Measurements from ENCODE around the gene CXCR6. TPM values are rescaled to one million over a fixed set of nuclear protein-coding genes. Genes with fewer than 3 reads are reported as not detected.

Gene CXCR6
- total RNA-seq, 6 experiments from 2014 or later = not detected

DNA sequence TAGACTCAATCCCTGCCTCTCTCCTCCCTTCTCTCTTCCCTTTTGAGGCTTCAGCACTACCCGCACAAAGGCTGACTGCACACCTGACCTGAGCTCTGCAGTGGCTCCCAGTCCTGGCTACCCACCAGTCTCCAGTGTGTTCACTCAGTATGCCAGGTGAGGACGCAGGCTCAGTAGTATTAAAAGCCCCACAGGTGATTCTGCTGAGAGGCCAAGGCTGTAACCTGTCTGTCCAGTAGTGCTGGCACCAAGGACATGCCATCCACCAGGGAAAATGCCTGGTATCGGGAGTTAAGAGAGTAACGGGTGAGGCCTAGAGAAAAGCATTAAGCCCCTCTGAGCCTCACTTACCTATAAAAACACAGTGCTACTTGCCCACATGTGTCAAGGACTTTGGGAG is 31.4 kb downstream of the CXCR6 start:
- Mint-ChIP-seq H3K4me1 (ENCODE audit: low read depth) (peaks cover 26% of the 10 kb centered on the region), H3K4me3 (no peak overlapping the region), H3K27ac (no peak overlapping the region), H3K9me3 (no peaks in the 10 kb centered on the region), H3K27me3 (ENCODE audit: insufficient read depth) (no peaks in the 10 kb centered on the region), H3K36me3 (ENCODE audit: low read depth) (peaks cover 54% of the 10 kb centered on the region)
- TF ChIP-seq, protein P1, sequence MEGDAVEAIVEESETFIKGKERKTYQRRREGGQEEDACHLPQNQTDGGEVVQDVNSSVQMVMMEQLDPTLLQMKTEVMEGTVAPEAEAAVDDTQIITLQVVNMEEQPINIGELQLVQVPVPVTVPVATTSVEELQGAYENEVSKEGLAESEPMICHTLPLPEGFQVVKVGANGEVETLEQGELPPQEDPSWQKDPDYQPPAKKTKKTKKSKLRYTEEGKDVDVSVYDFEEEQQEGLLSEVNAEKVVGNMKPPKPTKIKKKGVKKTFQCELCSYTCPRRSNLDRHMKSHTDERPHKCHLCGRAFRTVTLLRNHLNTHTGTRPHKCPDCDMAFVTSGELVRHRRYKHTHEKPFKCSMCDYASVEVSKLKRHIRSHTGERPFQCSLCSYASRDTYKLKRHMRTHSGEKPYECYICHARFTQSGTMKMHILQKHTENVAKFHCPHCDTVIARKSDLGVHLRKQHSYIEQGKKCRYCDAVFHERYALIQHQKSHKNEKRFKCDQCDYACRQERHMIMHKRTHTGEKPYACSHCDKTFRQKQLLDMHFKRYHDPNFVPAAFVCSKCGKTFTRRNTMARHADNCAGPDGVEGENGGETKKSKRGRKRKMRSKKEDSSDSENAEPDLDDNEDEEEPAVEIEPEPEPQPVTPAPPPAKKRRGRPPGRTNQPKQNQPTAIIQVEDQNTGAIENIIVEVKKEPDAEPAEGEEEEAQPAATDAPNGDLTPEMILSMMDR (IDR thresholded peaks at IDR 0.05) = no peak
- no peak for DNase-seq

DNA sequence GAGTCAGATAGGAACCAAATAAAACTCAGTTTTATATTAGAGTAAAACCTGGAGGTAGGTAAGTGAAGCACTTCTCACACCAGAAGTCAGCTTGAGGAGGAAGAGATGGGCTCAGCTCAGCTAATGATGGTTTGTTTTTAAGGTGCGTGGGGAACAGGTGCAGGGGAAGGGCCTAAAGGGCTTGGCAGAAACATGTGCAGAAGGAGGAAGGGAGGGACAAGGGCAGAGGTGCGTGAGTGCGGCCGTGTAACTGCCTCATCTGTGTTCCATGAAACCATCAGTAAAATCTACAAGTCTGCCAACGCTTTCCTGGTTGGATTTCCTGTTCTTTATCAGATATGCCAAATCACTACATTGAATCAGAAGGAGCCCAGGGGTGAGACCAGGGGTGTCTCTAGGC is 32.4 kb downstream of the CXCR6 start:
- peaks cover 47% of the 10 kb centered on the region for H3K36me3 Mint-ChIP-seq (ENCODE audit: low read depth)
- no peaks in the 10 kb centered on the region for H3K9me3 Mint-ChIP-seq
- no peaks in the 10 kb centered on the region for H3K27me3 Mint-ChIP-seq (ENCODE audit: insufficient read depth)
- TF ChIP-seq, protein P1 (IDR thresholded peaks at IDR 0.05) = no peak
- H3K27ac Mint-ChIP-seq = no peak overlapping the region
- no peak for DNase-seq
- peaks cover 26% of the 10 kb centered on the region for H3K4me1 Mint-ChIP-seq (ENCODE audit: low read depth)
- H3K4me3 Mint-ChIP-seq = no peak overlapping the region

DNA sequence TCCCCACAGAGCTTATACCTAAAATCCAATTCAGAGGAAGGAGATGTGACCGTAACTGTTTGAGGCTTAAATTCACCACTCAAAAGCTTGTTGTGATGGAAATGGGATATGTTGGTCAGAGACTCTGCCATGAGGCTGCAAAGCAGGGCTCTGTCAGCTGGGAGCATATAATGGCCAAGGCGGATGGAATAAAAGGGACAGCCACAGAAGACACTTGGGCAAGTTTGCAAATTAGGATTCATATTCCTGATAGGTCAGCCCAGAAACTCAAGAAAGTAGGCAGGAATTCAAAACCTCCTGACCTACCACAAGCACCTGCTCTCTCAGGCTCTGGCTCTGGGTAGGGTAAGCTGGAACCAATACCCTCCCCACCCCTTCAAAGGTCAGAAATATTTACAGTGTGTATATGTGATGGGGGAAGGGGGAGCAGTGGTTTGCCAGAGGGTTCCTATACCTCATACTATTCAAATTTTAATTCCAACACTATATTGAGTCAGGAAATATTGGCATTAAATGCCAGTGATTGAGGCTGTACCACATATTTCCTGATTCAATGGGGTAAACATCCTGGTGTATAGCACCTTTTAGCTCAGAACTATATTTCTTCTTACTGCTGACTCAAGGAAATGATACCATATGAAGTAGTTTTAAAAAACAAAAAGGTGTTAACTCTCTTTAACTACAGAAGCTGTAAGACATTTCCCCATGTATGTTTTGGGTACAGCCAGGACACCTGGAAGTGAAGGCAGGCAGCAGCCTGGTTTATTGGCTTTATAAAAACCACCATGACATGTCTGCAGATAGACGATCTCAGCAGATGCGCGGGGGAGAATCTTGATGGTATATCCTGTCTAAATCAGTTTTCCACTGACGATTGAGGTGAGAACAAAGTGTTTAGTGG is 33.2 kb downstream of the CXCR6 start:
- TF ChIP-seq, protein P1 (IDR thresholded peaks at IDR 0.05) = no peak
- no peak for DNase-seq
- H3K4me1 Mint-ChIP-seq (ENCODE audit: low read depth) = peaks cover 31% of the 10 kb centered on the region
- no peak overlapping the region for H3K4me3 Mint-ChIP-seq
- no peaks in the 10 kb centered on the region for H3K27me3 Mint-ChIP-seq (ENCODE audit: insufficient read depth)
- H3K36me3 Mint-ChIP-seq (ENCODE audit: low read depth) = peaks cover 48% of the 10 kb centered on the region
- no peaks in the 10 kb centered on the region for H3K9me3 Mint-ChIP-seq
- H3K27ac Mint-ChIP-seq = no peak overlapping the region

DNA sequence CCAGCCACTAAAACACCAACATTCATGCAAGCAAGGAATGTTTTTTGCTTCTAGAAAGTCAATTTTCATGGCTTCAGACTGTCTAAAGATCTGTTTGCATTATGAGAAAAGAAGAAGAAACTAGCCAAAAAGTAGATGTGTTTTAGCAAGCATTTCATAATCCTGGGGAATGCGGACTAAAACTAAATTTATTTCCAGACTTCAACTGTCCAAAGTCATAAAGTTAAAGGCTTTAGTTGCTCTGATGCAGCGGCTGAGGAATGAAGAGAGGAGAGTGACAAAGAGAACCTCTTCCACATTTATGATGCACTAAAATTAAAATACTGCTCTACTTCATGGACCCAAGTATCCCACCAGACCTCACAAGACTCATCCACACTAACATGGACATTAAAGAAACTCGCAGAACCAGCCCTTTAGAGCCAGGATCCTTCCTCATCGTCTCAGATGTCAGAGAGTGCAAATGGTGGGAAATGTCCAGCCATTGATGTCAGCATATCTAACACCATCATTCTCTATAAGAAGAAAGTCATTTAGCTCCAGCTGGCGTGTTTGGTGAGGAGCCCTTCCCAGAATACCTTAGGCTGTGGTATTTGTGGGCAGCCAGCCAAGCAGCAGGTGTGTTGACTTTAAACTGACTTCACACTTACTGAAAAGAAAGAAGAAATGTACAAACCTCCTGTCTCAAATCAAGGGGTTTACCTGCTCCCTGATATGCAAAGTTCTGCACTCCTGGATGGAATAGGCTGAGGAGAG is 34.9 kb downstream of the CXCR6 start:
- TF ChIP-seq, protein P1 (IDR thresholded peaks at IDR 0.05) = no peak
- no peak for DNase-seq
- H3K9me3 Mint-ChIP-seq = no peaks in the 10 kb centered on the region
- H3K27me3 Mint-ChIP-seq (ENCODE audit: insufficient read depth) = no peaks in the 10 kb centered on the region
- H3K27ac Mint-ChIP-seq = no peak overlapping the region
- H3K4me1 Mint-ChIP-seq (ENCODE audit: low read depth) = peaks cover 19% of the 10 kb centered on the region
- H3K36me3 Mint-ChIP-seq (ENCODE audit: low read depth) = peaks cover 43% of the 10 kb centered on the region
- H3K4me3 Mint-ChIP-seq = no peak overlapping the region

DNA sequence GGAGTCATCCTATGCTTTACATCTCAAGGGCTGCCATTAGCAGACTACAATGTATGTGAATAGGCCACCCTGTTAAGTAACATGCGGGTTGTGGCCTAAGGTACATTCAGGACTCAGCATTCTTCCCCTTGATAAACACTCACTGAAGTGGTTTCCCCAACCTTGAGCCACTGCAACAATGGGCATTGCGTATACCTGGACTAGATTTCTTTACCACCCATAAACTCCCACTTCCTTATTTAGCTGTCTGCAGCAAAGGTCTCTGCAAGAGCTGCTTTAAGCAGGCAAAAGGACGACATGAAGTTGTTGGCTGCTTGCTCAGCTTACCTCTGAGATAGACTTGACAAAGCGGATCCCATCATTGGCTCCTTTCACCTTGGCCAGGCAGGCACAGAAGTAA is 36.1 kb downstream of the CXCR6 start:
- Mint-ChIP-seq H3K27ac (no peak overlapping the region), H3K27me3 (ENCODE audit: insufficient read depth) (no peaks in the 10 kb centered on the region), H3K36me3 (ENCODE audit: low read depth) (peaks cover 50% of the 10 kb centered on the region), H3K9me3 (no peaks in the 10 kb centered on the region), H3K4me1 (ENCODE audit: low read depth) (peaks cover 20% of the 10 kb centered on the region), H3K4me3 (no peak overlapping the region)
- DNase-seq = no peak
- TF ChIP-seq, protein P1 (IDR thresholded peaks at IDR 0.05) = no peak

All from HFFc6 (cell line).